Fibroblast of mammary gland (primary cell): Measurements from ENCODE around the gene PTPRK.

Experiments
- DNase-seq: peaks from one replicate; pipeline ENCODE4 v3.0.0-alpha.2; 2010; ENCODE audit warnings: low read depth
- H3K4me3 ChIP-seq: 2 replicates; pipeline ENCODE4 v1.5.1; 2011; ENCODE audit warnings: low read depth, mild to moderate bottlenecking, low read length, moderate library complexity; ENCODE audit not compliant: control insufficient read depth
- CTCF ChIP-seq: conservative IDR thresholded peaks from 2 replicates; pipeline ENCODE4 v1.5.1; 2011; ENCODE audit warnings: low read depth, low read length, inconsistent platforms; ENCODE audit not compliant: control insufficient read depth, insufficient read depth

PTPRK gene

DNA sequence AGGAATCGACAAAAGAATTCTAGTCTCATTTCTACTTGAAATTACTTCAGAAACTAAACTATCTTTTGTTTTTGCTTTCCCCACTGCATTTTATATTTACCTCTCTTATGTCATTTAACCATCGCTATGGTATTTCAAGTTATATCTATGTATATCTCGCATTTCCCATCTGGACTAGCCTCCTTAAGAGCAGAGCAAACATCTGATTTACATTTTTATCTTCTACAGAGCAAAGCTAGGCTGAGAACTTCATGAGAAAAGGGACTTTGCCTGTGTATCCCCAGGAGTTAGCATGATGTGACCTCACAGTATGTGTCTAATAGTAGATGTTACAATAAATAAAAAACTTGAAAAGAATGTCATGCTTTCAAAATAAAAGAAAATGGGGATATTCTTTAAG is 201.2 kb downstream of the PTPRK start:
- H3K4me3 ChIP-seq = no peak overlapping the region
- TF ChIP-seq CTCF = no peak
- no peak for DNase-seq

DNA sequence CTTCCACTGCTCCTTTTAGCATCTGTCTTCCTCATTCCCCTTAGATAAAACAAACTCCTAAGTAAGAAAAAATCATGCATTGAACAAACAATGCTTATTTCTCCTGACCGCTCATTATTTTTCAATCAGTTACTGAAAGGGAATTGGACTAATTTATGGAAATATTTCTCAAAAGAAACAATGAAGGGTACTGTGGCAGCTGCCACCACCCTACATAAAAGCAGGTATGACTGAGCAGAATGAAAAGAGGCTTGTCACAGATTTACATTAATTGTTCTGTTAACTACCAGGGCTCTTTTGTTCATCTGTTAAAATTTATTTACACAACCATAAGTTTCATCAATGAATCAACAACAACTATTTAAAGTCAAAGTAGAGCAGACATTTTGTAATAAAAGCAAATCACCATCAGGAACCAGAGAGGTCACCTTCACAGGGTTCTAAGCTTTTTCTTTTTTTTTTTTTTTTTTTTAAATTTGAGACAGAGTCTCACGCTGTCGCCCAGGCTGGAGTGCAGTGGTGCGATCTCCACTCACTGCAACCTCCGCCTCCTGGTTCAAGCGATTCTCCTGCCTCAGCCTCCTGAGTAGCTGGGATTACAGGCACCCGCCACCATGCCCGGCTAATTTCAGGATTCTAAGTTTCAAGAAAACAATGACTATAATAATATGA is 204.0 kb downstream of the PTPRK start:
- no peak for DNase-seq
- no peak for TF ChIP-seq CTCF
- H3K4me3 ChIP-seq = no peak overlapping the region

DNA sequence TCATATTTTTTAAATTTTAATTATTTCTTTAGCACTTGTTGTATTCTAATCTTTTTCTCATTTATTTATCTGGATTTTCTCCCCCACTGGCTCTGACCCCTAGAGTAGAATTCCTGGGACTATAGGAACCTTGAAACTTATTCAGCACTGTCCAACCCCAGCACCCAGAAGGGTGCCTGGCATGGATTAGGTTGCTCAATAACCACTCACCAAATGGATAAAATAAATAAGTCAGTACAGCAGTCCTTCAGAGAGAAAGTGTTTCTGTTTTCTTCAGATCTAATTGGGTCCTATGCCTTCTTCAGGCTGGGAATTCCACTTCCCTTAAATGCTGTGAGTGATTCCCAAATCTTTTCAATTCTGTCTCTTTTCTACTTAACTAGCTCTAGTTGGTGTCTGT is 206.2 kb downstream of the PTPRK start:
- DNase-seq = no peak
- H3K4me3 ChIP-seq = no peak overlapping the region
- TF ChIP-seq CTCF = no peak

GRCh38 chr6:128311944-128312570 is 208.3 kb downstream of the PTPRK start:
- H3K4me3 ChIP-seq = no peak overlapping the region

DNA sequence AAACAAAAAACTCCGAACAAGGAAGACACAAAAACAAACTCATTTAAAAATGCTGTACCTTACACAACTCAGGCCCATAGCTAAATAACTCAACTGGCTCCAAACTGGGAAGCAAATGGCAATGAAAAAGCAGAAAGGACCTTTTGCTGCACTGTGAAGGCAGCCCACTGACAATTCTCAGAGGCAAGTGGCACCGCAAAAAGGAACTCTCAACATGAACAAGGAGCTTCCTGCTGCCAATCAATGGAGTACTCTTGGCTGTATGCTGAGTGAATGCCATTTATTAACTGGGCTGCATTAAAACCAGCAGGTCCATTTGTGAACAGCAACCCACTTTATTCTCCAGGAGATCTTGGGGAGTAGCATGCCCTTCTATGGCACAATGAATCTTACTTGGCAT is 209.9 kb downstream of the PTPRK start:
- TF ChIP-seq CTCF = no peak
- DNase-seq = no peak
- no peak overlapping the region for H3K4me3 ChIP-seq

More at GRCh38 chr6:128311944-128312570, 208.3 kb downstream of the PTPRK start:
- no peak for TF ChIP-seq CTCF
- no peak for DNase-seq

GRCh38 chr6:128307671-128308070 is 212.7 kb downstream of the PTPRK start:
- DNase-seq = peak; percentile 20

More at GRCh38 chr6:128307671-128308070, 212.7 kb downstream of the PTPRK start:
- H3K4me3 ChIP-seq = no peak overlapping the region
- TF ChIP-seq CTCF = no peak
